Kidney (tissue), 14 donors: Measurements from ENCODE around the gene ZP1. TPM values are rescaled to one million over a fixed set of nuclear protein-coding genes. Genes with fewer than 3 reads are reported as not detected.

Experiments used
- DNase-seq, 5 donors: peaks; one replicate each; pipeline ENCODE4 v3.0.0-alpha.2; 2013 to 2020
- FAIRE-seq: peaks from 2 replicates; lab custom pipeline; 2012; peaks lifted over from hg19 to GRCh38; lab: Jason Lieb, UNC
- H3K27ac ChIP-seq, 2 donors: one replicate each; pipeline ENCODE4 v1.7.0; 2013; ENCODE audit warnings: low read depth in 2 of 2, low read length in 2 of 2, inconsistent platforms in 1 of 2
- H3K27me3 ChIP-seq: one replicate; pipeline ENCODE4 v1.7.1; 2013; ENCODE audit warnings: low read length, inconsistent platforms; ENCODE audit not compliant: control insufficient read depth, insufficient read depth
- H3K36me3 ChIP-seq, 3 donors: one replicate each; pipeline versions ENCODE4 v1.7.0 to v1.7.1; 2013; ENCODE audit warnings: low read length in 3 of 3, control low read depth in 1 of 3, inconsistent platforms in 1 of 3; ENCODE audit not compliant: insufficient read depth in 3 of 3, control insufficient read depth in 2 of 3
- H3K4me1 ChIP-seq, 3 donors: one replicate each; pipeline versions ENCODE4 v1.7.0 to v1.7.1; 2013; ENCODE audit warnings: low read length in 3 of 3, inconsistent platforms in 1 of 3, low read depth in 1 of 3; ENCODE audit not compliant: control insufficient read depth in 2 of 3, insufficient read depth in 2 of 3
- H3K4me3 ChIP-seq, 3 donors: one replicate each; pipeline versions ENCODE4 v1.7.0 to v1.8.1; 2013; ENCODE audit warnings: low read length in 3 of 3, control low read depth in 1 of 3, inconsistent platforms in 1 of 3
- H3K9ac ChIP-seq, 3 donors: one replicate each; pipeline versions ENCODE4 v1.7.0 to v1.7.1; 2013; ENCODE audit warnings: low read length in 3 of 3, control low read depth in 1 of 3, inconsistent platforms in 1 of 3
- H3K9me3 ChIP-seq, 3 donors: one replicate each; pipeline versions ENCODE4 v1.7.0 to v1.7.1; 2013; ENCODE audit warnings: low read length in 3 of 3, control low read depth in 1 of 3, inconsistent platforms in 1 of 3; ENCODE audit not compliant: control insufficient read depth in 2 of 3, insufficient read depth in 1 of 3
- CTCF ChIP-seq: IDR thresholded peaks from 3 replicates; pipeline ENCODE4 v1.5.1; 2012; ENCODE audit warnings: mild to moderate bottlenecking, moderate library complexity, borderline replicate concordance; ENCODE audit not compliant: insufficient read depth; ENCODE audit errors: extremely low read depth
- intact Hi-C: fragments of 100-400 bp; cut with DNase I; formaldehyde crosslinking; loops from one replicate; pipeline ENCODE4 v1.11.1; 2022
- polyA plus RNA-seq: library from polyadenylated mRNA; stranded (reverse); fragments of 350-450 nt; fragmentation: Illumina TruSeq; extraction: RNeasy Lipid Tissue Mini Kit (QIAGEN cat#74804); gene quantifications from one replicate; pipeline ENCODE4 v1.2.3, GENCODE V29; 2014; ENCODE audit warnings: low read depth, low replicate concordance; ENCODE audit not compliant: insufficient read depth
- total RNA-seq: library from RNA; stranded (reverse); fragmentation: NEBNext Ultra II Directional; extraction: Animal tissue kit (Norgen Biotek cat#: 25700); gene quantifications from one replicate; pipeline ENCODE4 v1.2.1, GENCODE V29; 2021
- donor health status: control.
- donor health status: control.
- donor health status: control.
- donor health status: control.
- donor health status: control.
- donor health status: DM: yes; HTN: yes; CAD: no.
- donor health status: Normal renal cell carcinoma (clear cell type).

The ZP1 gene
- total and polyA plus RNA-seq, 2 donors from 2014 or later = not detected

- no peaks in the 10 kb centered on the region for H3K9me3 ChIP-seq
- intact Hi-C loops = no loop called here
- TF ChIP-seq CTCF = no peak
- no peaks in the 10 kb centered on the region for H3K36me3 ChIP-seq
- H3K4me3 ChIP-seq = no peak overlapping the region
- H3K27me3 ChIP-seq = no peaks in the 10 kb centered on the region
- H3K27ac ChIP-seq = no peak overlapping the region
- DNase-seq (no peak), FAIRE-seq (no peak)
- no peak overlapping the region for H3K9ac ChIP-seq
- H3K4me1 ChIP-seq = no peaks in the 10 kb centered on the region
Observed at GRCh38 chr11:60868682-60869450, 1.5 kb downstream of the ZP1 start.

GRCh38 chr11:60869451-60869825 is 2.1 kb downstream of the ZP1 start:
- H3K4me1 ChIP-seq = no peaks in the 10 kb centered on the region
- intact Hi-C loops = no loop called here
- FAIRE-seq (no peak), DNase-seq (no peak)
- no peak overlapping the region for H3K27ac ChIP-seq
- H3K9ac ChIP-seq = no peak overlapping the region
- no peak overlapping the region for H3K4me3 ChIP-seq
- H3K9me3 ChIP-seq = no peaks in the 10 kb centered on the region
- no peak for TF ChIP-seq CTCF
- H3K36me3 ChIP-seq = no peaks in the 10 kb centered on the region
- H3K27me3 ChIP-seq = no peaks in the 10 kb centered on the region

- no peaks in the 10 kb centered on the region for H3K4me1 ChIP-seq
- no peak for FAIRE-seq
- no peak overlapping the region for H3K27ac ChIP-seq
- no peak overlapping the region for H3K4me3 ChIP-seq
- H3K9ac ChIP-seq = no peak overlapping the region
- no peaks in the 10 kb centered on the region for H3K36me3 ChIP-seq
- no peaks in the 10 kb centered on the region for H3K27me3 ChIP-seq
- intact Hi-C loops = no loop called here
- no peaks in the 10 kb centered on the region for H3K9me3 ChIP-seq
- DNase-seq = peak in 1 of 5 donors; percentile 31
- TF ChIP-seq CTCF = no peak
Observed at GRCh38 chr11:60870276-60870675, 2.9 kb downstream of the ZP1 start.
